ENCODE data around the gene ROMO1. TPM values are rescaled to one million over a fixed set of nuclear protein-coding genes. Genes with fewer than 3 reads are reported as not detected.
"Not testable (repeated sequence)": the region's sequence is repeated elsewhere in the genome, so short reads cannot be mapped to it uniquely, and the experiment has no call there.

The ROMO1 gene
- total RNA-seq, 1 donor from 2014 or later = 938 TPM

- no peak overlapping the region for H3K4me3 ChIP-seq (ENCODE audit: low read depth, low read length)
- no peak for TF ChIP-seq CTCF (conservative IDR thresholded peaks at IDR 0.05; ENCODE audit: low read depth, low read length)
- DNase-seq (ENCODE audit: low read depth) = no peak
Observed at GRCh38 chr20:35674921-35675320, 24.3 kb upstream of the ROMO1 start.

- H3K4me3 ChIP-seq (ENCODE audit: low read depth, low read length) = no peak overlapping the region
- no peak for TF ChIP-seq CTCF (conservative IDR thresholded peaks at IDR 0.05; ENCODE audit: low read depth, low read length)
- no peak for DNase-seq (ENCODE audit: low read depth)
Observed at GRCh38 chr20:35680452-35681183, 18.6 kb upstream of the ROMO1 start.

- DNase-seq (ENCODE audit: low read depth) = no peak
- no peak overlapping the region for H3K4me3 ChIP-seq (ENCODE audit: low read depth, low read length)
- TF ChIP-seq CTCF (conservative IDR thresholded peaks at IDR 0.05; ENCODE audit: low read depth, low read length) = no peak
Observed at GRCh38 chr20:35681960-35682359, 17.2 kb upstream of the ROMO1 start.

- H3K4me3 ChIP-seq (ENCODE audit: low read depth, low read length); DNase-seq (ENCODE audit: low read depth): not testable (repeated sequence)
Observed at GRCh38 chr20:35685368-35685767, 13.8 kb upstream of the ROMO1 start.

- H3K4me3 ChIP-seq (ENCODE audit: low read depth, low read length); DNase-seq (ENCODE audit: low read depth): not testable (repeated sequence)
- peak; percentile 26 for TF ChIP-seq CTCF (conservative IDR thresholded peaks at IDR 0.05; ENCODE audit: low read depth, low read length)
Observed at GRCh38 chr20:35686872-35687271, 12.3 kb upstream of the ROMO1 start.

GRCh38 chr20:35690265-35690664 is 8.9 kb upstream of the ROMO1 start:
- TF ChIP-seq CTCF (conservative IDR thresholded peaks at IDR 0.05; ENCODE audit: low read depth, low read length) = no peak
- no peak overlapping the region for H3K4me3 ChIP-seq (ENCODE audit: low read depth, low read length)
- no peak for DNase-seq (ENCODE audit: low read depth)

GRCh38 chr20:35695245-35695749 is 3.9 kb upstream of the ROMO1 start:
- no peak for TF ChIP-seq CTCF (conservative IDR thresholded peaks at IDR 0.05; ENCODE audit: low read depth, low read length)
- DNase-seq (ENCODE audit: low read depth) = no peak
- no peak overlapping the region for H3K4me3 ChIP-seq (ENCODE audit: low read depth, low read length)
